Prostate gland (tissue), 2 donors: ENCODE data around the gene RFTN1. TPM values are rescaled to one million over a fixed set of nuclear protein-coding genes. Genes with fewer than 3 reads are reported as not detected.

Experiments used
- DNase-seq: peaks from one replicate; pipeline ENCODE4 v3.0.0-alpha.2; 2019; ENCODE audit warnings: low spot score
- H3K27ac ChIP-seq, 2 donors: fragments of 200-600 bp; sonication (generic); 2 replicates each; pipeline ENCODE4 v1.5.1; 2017 to 2019
- H3K27me3 ChIP-seq: fragments of 200-600 bp; sonication (generic); replicated peaks from 2 replicates; pipeline ENCODE4 v1.5.1; 2019; ENCODE audit not compliant: insufficient read depth
- H3K36me3 ChIP-seq, 2 donors: fragments of 200-600 bp; sonication (generic); 1 replicate in 1 of 2; 2 replicates in 1 of 2; pipeline versions ENCODE4 v1.5.1 to v1.8.1; 2017 to 2019
- H3K4me1 ChIP-seq: fragments of 200-600 bp; sonication (generic); replicated peaks from 2 replicates; pipeline ENCODE4 v1.5.1; 2019
- H3K4me3 ChIP-seq, 2 donors: fragments of 200-600 bp; sonication (generic); 2 replicates each; pipeline ENCODE4 v1.5.1; 2017 to 2019
- H3K9me3 ChIP-seq: fragments of 200-600 bp; sonication (generic); 2 replicates; pipeline ENCODE4 v1.5.1; 2017
- POLR2A ChIP-seq: fragments of 450-650 bp; IDR thresholded peaks from one replicate; pipeline ENCODE4 v1.6.1; 2016; ENCODE audit warnings: antibody characterized with exemption, mild to moderate bottlenecking
- POLR2AphosphoS5 ChIP-seq: sonication (generic); formaldehyde crosslinking; IDR thresholded peaks from one replicate; pipeline ENCODE4 v1.6.1; 2017; ENCODE audit warnings: antibody characterized with exemption
- WGBS: methylation state at CpG from one replicate; pipeline ENCODE4 v1.1.5; 2018; 5-methylcytosine and 5-hydroxymethylcytosine counted together
- intact Hi-C: fragments of 100-400 bp; cut with DNase I; formaldehyde crosslinking; loops from one replicate; pipeline ENCODE4 v1.14.2; 2022
- total RNA-seq, 2 donors: library from RNA; depleted of rRNA; stranded (reverse); fragments of >200 nt; gene quantifications; one replicate each; pipeline ENCODE4 v1.1.0, GENCODE V29; 2016
- TF ChIP-seq, protein P1 (sequence below), 4 experiments: fragments of 200-600 bp in 2 of 4; fragments of 450-650 bp in 2 of 4; sonication (generic) in 2 of 4; IDR thresholded peaks; 1 replicate in 3 of 4; 2 replicates in 1 of 4; pipeline ENCODE4 v1.5.1; 2016 to 2019; ENCODE audit warnings: antibody characterized with exemption in 4 of 4, mild to moderate bottlenecking in 2 of 4, moderate library complexity in 2 of 4

RFTN1 gene
- total RNA-seq, 2 donors from 2014 or later: 7.4 to 16.1 TPM

DNA sequence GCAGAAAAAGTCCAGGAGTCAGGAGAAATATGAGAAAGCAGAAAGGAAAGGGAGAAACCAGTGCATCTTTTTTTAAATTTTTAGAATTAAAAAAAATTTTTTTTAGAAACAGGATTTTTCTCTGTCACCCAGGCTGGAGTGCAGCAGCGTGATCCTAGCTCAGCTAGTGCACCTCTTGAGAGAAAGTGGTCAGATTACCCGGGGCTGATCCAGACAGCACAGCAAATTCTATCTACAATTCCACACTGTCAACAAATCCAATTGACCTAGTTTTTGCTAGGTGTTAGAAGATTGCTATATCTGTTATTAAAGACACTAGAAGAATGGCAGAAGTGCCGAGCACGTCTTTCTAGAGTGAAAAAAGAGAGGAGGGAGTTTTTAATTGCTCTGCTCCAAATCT, 117.3 kb downstream of the RFTN1 start:
- WGBS: 48% methylated on average over 4 of the region's 4 CpGs
- no peak for DNase-seq
- Histone ChIP-seq H3K9me3 (no peaks in the 10 kb centered on the region), H3K27ac (no peak overlapping the region), H3K36me3 (no peaks in the 10 kb centered on the region), H3K4me3 (no peak overlapping the region), H3K4me1 (no peaks in the 10 kb centered on the region), H3K27me3 (no peaks in the 10 kb centered on the region)
- no peak for TF ChIP-seq POLR2AphosphoS5
- no peak for TF ChIP-seq POLR2A
- TF ChIP-seq, protein P1, sequence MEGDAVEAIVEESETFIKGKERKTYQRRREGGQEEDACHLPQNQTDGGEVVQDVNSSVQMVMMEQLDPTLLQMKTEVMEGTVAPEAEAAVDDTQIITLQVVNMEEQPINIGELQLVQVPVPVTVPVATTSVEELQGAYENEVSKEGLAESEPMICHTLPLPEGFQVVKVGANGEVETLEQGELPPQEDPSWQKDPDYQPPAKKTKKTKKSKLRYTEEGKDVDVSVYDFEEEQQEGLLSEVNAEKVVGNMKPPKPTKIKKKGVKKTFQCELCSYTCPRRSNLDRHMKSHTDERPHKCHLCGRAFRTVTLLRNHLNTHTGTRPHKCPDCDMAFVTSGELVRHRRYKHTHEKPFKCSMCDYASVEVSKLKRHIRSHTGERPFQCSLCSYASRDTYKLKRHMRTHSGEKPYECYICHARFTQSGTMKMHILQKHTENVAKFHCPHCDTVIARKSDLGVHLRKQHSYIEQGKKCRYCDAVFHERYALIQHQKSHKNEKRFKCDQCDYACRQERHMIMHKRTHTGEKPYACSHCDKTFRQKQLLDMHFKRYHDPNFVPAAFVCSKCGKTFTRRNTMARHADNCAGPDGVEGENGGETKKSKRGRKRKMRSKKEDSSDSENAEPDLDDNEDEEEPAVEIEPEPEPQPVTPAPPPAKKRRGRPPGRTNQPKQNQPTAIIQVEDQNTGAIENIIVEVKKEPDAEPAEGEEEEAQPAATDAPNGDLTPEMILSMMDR (IDR thresholded peaks at IDR 0.05): no peak
- intact Hi-C loops: no loop called here

DNA sequence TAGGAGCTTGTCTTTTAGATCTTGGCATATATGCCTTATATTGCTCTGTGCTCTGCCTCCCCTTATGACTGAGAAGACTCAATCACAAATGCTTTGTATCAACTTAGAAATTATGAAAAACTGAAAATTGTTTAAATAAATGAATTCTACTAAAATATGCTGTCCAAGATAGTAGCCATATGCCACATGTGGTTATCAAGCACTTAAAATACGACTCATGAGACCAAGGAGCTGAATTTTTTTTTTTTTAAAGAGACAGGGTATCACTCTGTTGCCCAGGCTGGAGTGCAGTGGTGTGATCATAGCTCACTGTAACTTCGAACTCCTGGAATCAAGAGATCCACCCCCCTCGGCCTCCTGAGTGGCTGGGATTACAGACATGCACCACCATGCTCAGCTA, 118.3 kb downstream of the RFTN1 start:
- intact Hi-C loops: no loop called here
- Histone ChIP-seq H3K27me3 (no peaks in the 10 kb centered on the region), H3K4me1 (no peaks in the 10 kb centered on the region), H3K36me3 (no peaks in the 10 kb centered on the region), H3K27ac (no peak overlapping the region), H3K9me3 (no peaks in the 10 kb centered on the region), H3K4me3 (no peak overlapping the region)
- DNase-seq: no peak
- TF ChIP-seq, protein P1 (IDR thresholded peaks at IDR 0.05): no peak
- no peak for TF ChIP-seq POLR2A
- no peak for TF ChIP-seq POLR2AphosphoS5
- WGBS: 57% methylated on average over 3 of the region's 3 CpGs

DNA sequence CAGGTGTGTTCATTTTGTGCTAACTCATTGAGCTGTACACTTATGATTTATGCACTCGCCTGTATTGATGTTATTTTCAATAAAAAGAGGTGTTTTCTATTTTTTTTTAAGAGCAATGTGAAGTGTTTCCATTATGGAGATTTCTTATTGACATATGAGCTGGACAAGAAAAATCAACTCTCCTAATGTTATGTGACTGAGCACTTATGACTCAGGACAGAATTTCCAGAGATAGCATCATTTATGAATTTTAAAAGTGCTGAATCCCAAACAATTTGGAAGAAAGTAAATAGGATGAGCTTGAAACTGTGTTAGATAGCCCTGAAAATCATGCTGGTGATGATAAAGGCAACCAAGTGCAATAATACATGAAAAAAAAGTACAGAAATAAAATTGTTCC, 118.9 kb downstream of the RFTN1 start:
- Histone ChIP-seq H3K4me3 (no peak overlapping the region), H3K27me3 (no peaks in the 10 kb centered on the region), H3K4me1 (no peaks in the 10 kb centered on the region), H3K36me3 (no peaks in the 10 kb centered on the region), H3K9me3 (no peaks in the 10 kb centered on the region), H3K27ac (no peak overlapping the region)
- TF ChIP-seq POLR2A (no peak), POLR2AphosphoS5 (no peak)
- TF ChIP-seq, protein P1 (IDR thresholded peaks at IDR 0.05): no peak
- WGBS: 0% methylated on average over 1 of the region's 1 CpG
- intact Hi-C loops: no loop called here
- DNase-seq: no peak

DNA sequence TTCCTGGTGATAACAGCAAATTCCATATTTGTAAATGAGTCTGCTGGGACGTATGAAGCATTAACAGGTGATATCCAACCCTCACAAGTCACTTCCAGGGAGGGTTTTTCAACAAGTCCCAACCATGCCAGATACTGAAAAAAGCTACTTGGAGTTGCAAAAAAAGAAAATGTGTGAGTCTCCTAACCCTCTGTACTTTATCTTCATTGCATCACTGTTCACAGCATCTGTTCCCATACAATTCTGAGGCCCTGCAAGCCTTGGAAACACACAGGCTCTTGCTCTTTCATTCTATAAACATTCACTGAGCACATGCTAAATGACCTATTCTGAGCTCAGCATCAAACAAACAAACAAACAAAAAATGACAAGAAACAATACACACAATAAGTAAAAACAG, 120.8 kb downstream of the RFTN1 start:
- Histone ChIP-seq H3K9me3 (no peaks in the 10 kb centered on the region), H3K4me3 (no peak overlapping the region), H3K36me3 (no peaks in the 10 kb centered on the region), H3K27ac (no peak overlapping the region), H3K4me1 (no peaks in the 10 kb centered on the region), H3K27me3 (no peaks in the 10 kb centered on the region)
- DNase-seq: no peak
- WGBS: 33% methylated on average over 1 of the region's 1 CpG
- TF ChIP-seq, protein P1 (IDR thresholded peaks at IDR 0.05): no peak
- no peak for TF ChIP-seq POLR2AphosphoS5
- TF ChIP-seq POLR2A: no peak
- intact Hi-C loops: no loop called here

DNA sequence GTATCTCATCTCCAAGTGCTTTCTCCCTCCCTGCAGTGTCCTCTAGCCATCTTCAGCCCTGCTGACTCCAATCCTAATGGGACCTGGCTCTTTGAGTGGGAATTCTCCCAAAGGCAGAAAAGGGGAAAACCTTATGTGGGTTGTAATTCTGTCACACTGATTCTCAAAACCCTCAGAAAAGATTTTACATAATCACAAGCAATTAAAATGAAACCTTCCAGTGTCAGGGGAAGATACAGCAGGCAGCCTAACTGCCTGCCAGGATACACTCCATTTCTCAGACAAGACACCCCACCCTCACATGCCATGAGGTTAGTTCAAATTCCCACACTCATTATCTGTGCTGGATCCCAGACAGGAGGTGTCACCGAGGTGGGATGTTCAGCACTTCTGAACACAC, 121.4 kb downstream of the RFTN1 start:
- Histone ChIP-seq H3K4me3 (no peak overlapping the region), H3K27ac (no peak overlapping the region), H3K4me1 (no peaks in the 10 kb centered on the region), H3K36me3 (no peaks in the 10 kb centered on the region), H3K9me3 (no peaks in the 10 kb centered on the region), H3K27me3 (no peaks in the 10 kb centered on the region)
- no peak for DNase-seq
- TF ChIP-seq, protein P1 (IDR thresholded peaks at IDR 0.05): no peak
- no peak for TF ChIP-seq POLR2AphosphoS5
- TF ChIP-seq POLR2A: no peak
- 32% methylated on average over 1 of the region's 1 CpG for WGBS
- intact Hi-C loops: no loop called here
